Activated CD8-positive, alpha-beta memory T cell treated with anti-CD3 and anti-CD28 coated beads for 36 hours (primary cell): ENCODE measurements around the gene FNBP1. TPM values are rescaled to one million over a fixed set of nuclear protein-coding genes. Genes with fewer than 3 reads are reported as not detected.

ENCODE experiments used
- CTCF ChIA-PET: fragments of 350-600 bp; sonication (Branson Sonifier 250); formaldehyde crosslinking; loops from one replicate; lab custom pipeline; 2021; ENCODE audit warnings: antibody characterized with exemption; lab: Charles Lee
- POLR2A ChIA-PET: fragments of 350-600 bp; sonication (Branson Sonifier 250); formaldehyde crosslinking; loops from one replicate; lab custom pipeline; 2021; ENCODE audit warnings: antibody characterized with exemption; lab: Charles Lee
- total RNA-seq, 2 experiments: library from RNA; stranded (reverse); gene quantifications; one replicate each; pipeline ENCODE4 v1.2.3, GENCODE V29; 2021

The FNBP1 gene
- total RNA-seq, 2 experiments from 2014 or later = 205 to 207 TPM

GRCh38 chr9:130051855-130052254, 8.9 kb upstream of the FNBP1 start:
- ChIA-PET POLR2A (interaction anchor here (1.3 kb wide), 1 partner anchor 10 kb away, joined by 5 read pairs; no protein-coding TSS in a partner anchor), CTCF (interaction anchor here (1.4 kb wide), 1 partner anchor 56 kb away, joined by 3 read pairs; no protein-coding TSS in a partner anchor)

GRCh38 chr9:130050462-130050861, 7.5 kb upstream of the FNBP1 start:
- ChIA-PET POLR2A (interaction anchor here (0.7 to 1.4 kb wide), 4 partner anchors 9 to 197 kb away, joined by 3 to 5 read pairs (median 4); no protein-coding TSS in a partner anchor), CTCF (no interaction called here)

GRCh38 chr9:130049431-130050210, 6.6 kb upstream of the FNBP1 start:
- POLR2A ChIA-PET = interaction anchor here (0.7 to 1.4 kb wide), 2 partner anchors 162 to 196 kb away, joined by 3 to 4 read pairs; no protein-coding TSS in a partner anchor
- CTCF ChIA-PET = no interaction called here

GRCh38 chr9:130045725-130046450, 2.9 kb upstream of the FNBP1 start:
- POLR2A ChIA-PET = interaction anchor here (0.7 kb wide), 1 partner anchor 81 kb away, joined by 8 read pairs; no protein-coding TSS in a partner anchor
- CTCF ChIA-PET = interaction anchor here (0.7 kb wide), 1 partner anchor 133 kb away, joined by 3 read pairs; no protein-coding TSS in a partner anchor

- POLR2A ChIA-PET = interaction anchor here (0.5 to 7.5 kb wide), 6 partner anchors 8 to 159 kb away, joined by 3 to 57 read pairs (median 6); no protein-coding TSS in a partner anchor
- CTCF ChIA-PET = interaction anchor here (0.7 to 1.5 kb wide), 3 partner anchors 10 to 50 kb away, joined by 3 to 5 read pairs (median 4); no protein-coding TSS in a partner anchor
Observed at GRCh38 chr9:130043654-130044623, 950 bp upstream of the FNBP1 start.

GRCh38 chr9:130042406-130042884, 544 bp downstream of the FNBP1 start:
- POLR2A ChIA-PET = interaction anchor here (0.7 to 7.5 kb wide), 11 partner anchors 8 to 157 kb away, joined by 3 to 57 read pairs (median 5); partner anchors contain the start of gene GPR107
- CTCF ChIA-PET = interaction anchor here (0.9 to 1.7 kb wide), 4 partner anchors 13 to 85 kb away, joined by 3 to 5 read pairs (median 4); no protein-coding TSS in a partner anchor

GRCh38 chr9:130041648-130042405, 1.2 kb downstream of the FNBP1 start:
- ChIA-PET POLR2A (interaction anchor here (0.7 to 7.5 kb wide), 12 partner anchors 9 to 157 kb away, joined by 3 to 57 read pairs (median 4); partner anchors contain the start of gene GPR107), CTCF (interaction anchor here (0.8 to 1.7 kb wide), 5 partner anchors 15 to 84 kb away, joined by 3 to 5 read pairs (median 4); no protein-coding TSS in a partner anchor)

- POLR2A ChIA-PET = interaction anchor here (0.9 to 7.5 kb wide), 6 partner anchors 10 to 156 kb away, joined by 3 to 57 read pairs (median 6); no protein-coding TSS in a partner anchor
- CTCF ChIA-PET = interaction anchor here (0.8 to 1.7 kb wide), 5 partner anchors 16 to 84 kb away, joined by 3 to 5 read pairs (median 4); no protein-coding TSS in a partner anchor
Observed at GRCh38 chr9:130040984-130041647, 1.9 kb downstream of the FNBP1 start.

GRCh38 chr9:130039528-130040147, 3.4 kb downstream of the FNBP1 start:
- CTCF ChIA-PET = interaction anchor here (0.7 to 2.5 kb wide), 11 partner anchors 9 to 154 kb away, joined by 3 to 13 read pairs (median 4); no protein-coding TSS in a partner anchor

GRCh38 chr9:130036099-130036498, 6.9 kb downstream of the FNBP1 start:
- ChIA-PET CTCF (interaction anchor here (0.9 to 1.4 kb wide), 2 partner anchors 9 to 44 kb away, joined by 3 to 4 read pairs; no protein-coding TSS in a partner anchor), POLR2A (interaction anchor here (0.6 to 2.9 kb wide), 12 partner anchors 8 to 149 kb away, joined by 3 to 9 read pairs (median 4); no protein-coding TSS in a partner anchor)

More at GRCh38 chr9:130039528-130040147, 3.4 kb downstream of the FNBP1 start:
- POLR2A ChIA-PET = interaction anchor here (0.6 to 7.5 kb wide), 15 partner anchors 10 to 184 kb away, joined by 3 to 57 read pairs (median 5); partner anchors contain the start of gene GPR107

- CTCF ChIA-PET = interaction anchor here (0.6 to 1.2 kb wide), 9 partner anchors 8 to 170 kb away, joined by 3 to 5 read pairs (median 3); no protein-coding TSS in a partner anchor
- POLR2A ChIA-PET = interaction anchor here (0.6 to 2.9 kb wide), 11 partner anchors 9 to 148 kb away, joined by 3 to 9 read pairs (median 5); partner anchors contain the start of gene FNBP1
Observed at GRCh38 chr9:130034570-130034969, 8.4 kb downstream of the FNBP1 start.

- ChIA-PET CTCF (interaction anchor here (1.5 to 2.4 kb wide), 3 partner anchors 9 to 145 kb away, joined by 6 to 8 read pairs (median 6); no protein-coding TSS in a partner anchor), POLR2A (interaction anchor here (0.8 to 7.4 kb wide), 8 partner anchors 10 to 165 kb away, joined by 3 to 57 read pairs (median 3); partner anchors contain the start of gene FNBP1)
Observed at GRCh38 chr9:130030651-130031127, 12.3 kb downstream of the FNBP1 start.

GRCh38 chr9:130029223-130029973, 13.6 kb downstream of the FNBP1 start:
- POLR2A ChIA-PET = interaction anchor here (0.9 to 7.4 kb wide), 5 partner anchors 11 to 141 kb away, joined by 3 to 57 read pairs (median 7); partner anchors contain the start of gene FNBP1
- CTCF ChIA-PET = interaction anchor here (0.8 to 1.9 kb wide), 5 partner anchors 13 to 73 kb away, joined by 3 to 8 read pairs (median 5); partner anchors contain the start of gene FNBP1
